OCI-LY1 (cell line): Measurements from ENCODE around the gene ANKRD37.

ENCODE experiments used
- H2AFZ ChIP-seq: fragments of 200-600 bp; sonication (generic), shearing (Covaris generic); 2 replicates; pipeline ENCODE4 v1.6.0; 2014; ENCODE audit warnings: antibody characterized with exemption, mild to moderate bottlenecking, low read length
- H3F3A ChIP-seq: fragments of 200-600 bp; sonication (generic), shearing (Covaris generic); 2 replicates; pipeline ENCODE4 v1.6.0; 2014; ENCODE audit warnings: mild to moderate bottlenecking, antibody characterized with exemption, low read length, moderate library complexity; ENCODE audit not compliant: insufficient read depth
- H3K27ac ChIP-seq: fragments of 200-600 bp; sonication (generic); 2 replicates; pipeline ENCODE4 v1.5.1; 2014; ENCODE audit warnings: low read length, mixed run types, mild to moderate bottlenecking, low read depth; ENCODE audit not compliant: poor library complexity, severe bottlenecking
- H3K27me3 ChIP-seq: fragments of 200-600 bp; sonication (generic); 2 replicates; pipeline ENCODE4 v1.6.0; 2014; ENCODE audit warnings: antibody characterized with exemption, mild to moderate bottlenecking, low read length, moderate library complexity; ENCODE audit not compliant: insufficient read depth
- H3K36me3 ChIP-seq: fragments of 200-600 bp; sonication (generic); 2 replicates; pipeline ENCODE4 v1.6.1; 2014; ENCODE audit warnings: mild to moderate bottlenecking, antibody characterized with exemption, low read length, moderate library complexity, mixed read lengths; ENCODE audit not compliant: insufficient read depth
- H3K4me1 ChIP-seq: fragments of 200-600 bp; sonication (generic); 2 replicates; pipeline ENCODE4 v1.5.1; 2014; ENCODE audit warnings: mild to moderate bottlenecking, low read length, moderate library complexity; ENCODE audit not compliant: insufficient read depth, severe bottlenecking
- H3K4me2 ChIP-seq: fragments of 200-600 bp; sonication (generic), shearing (Covaris generic); 2 replicates; pipeline ENCODE4 v1.6.1; 2014; ENCODE audit warnings: low read length
- H3K4me3 ChIP-seq: fragments of 200-600 bp; sonication (generic); 2 replicates; pipeline ENCODE4 v1.5.1; 2014; ENCODE audit warnings: low read length, low read depth, mild to moderate bottlenecking, mixed read lengths; ENCODE audit not compliant: poor library complexity, severe bottlenecking
- H3K79me2 ChIP-seq: fragments of 200-600 bp; shearing (Covaris generic); 2 replicates; pipeline ENCODE4 v1.6.1; 2016; ENCODE audit warnings: mixed run types, low read length, mixed read lengths; ENCODE audit not compliant: insufficient read depth
- H3K9ac ChIP-seq: fragments of 200-600 bp; sonication (generic), shearing (Covaris generic); 2 replicates; pipeline ENCODE4 v1.6.1; 2014; ENCODE audit warnings: mild to moderate bottlenecking, low read length, mixed read lengths
- H3K9me2 ChIP-seq: fragments of 200-600 bp; sonication (generic), shearing (Covaris generic); 2 replicates; pipeline ENCODE4 v1.6.1; 2014; ENCODE audit warnings: low read depth, mild to moderate bottlenecking, low read length, mixed read lengths
- H3K9me3 ChIP-seq: fragments of 200-600 bp; shearing (Covaris generic); 2 replicates; pipeline ENCODE4 v1.6.1; 2014; ENCODE audit warnings: low read length, mixed read lengths
- H4K20me1 ChIP-seq: fragments of 200-600 bp; sonication (generic), shearing (Covaris generic); 2 replicates; pipeline ENCODE4 v1.6.0; 2016; ENCODE audit warnings: mild to moderate bottlenecking, low read length; ENCODE audit not compliant: insufficient read depth
- EZH2 ChIP-seq: fragments of 200-600 bp; sonication (generic), shearing (Covaris generic); IDR thresholded peaks from 2 replicates; pipeline ENCODE4 v1.8.0; 2017; ENCODE audit warnings: borderline replicate concordance, mixed run types, mild to moderate bottlenecking, antibody characterized with exemption, low read length, moderate library complexity, mixed read lengths
- TF ChIP-seq, protein P1 (sequence below): fragments of 200-600 bp; sonication (generic), shearing (Covaris generic); IDR thresholded peaks from 2 replicates; pipeline ENCODE4 v1.5.1; 2017; ENCODE audit warnings: mild to moderate bottlenecking, antibody characterized with exemption, low read length, moderate library complexity, mixed read lengths

Gene ANKRD37

GRCh38 chr4:185445209-185445608 lies 48.6 kb downstream of the ANKRD37 start:
- Histone ChIP-seq H3F3A (no peaks in the 10 kb centered on the region; the same call in 1 of the 2 replicates), H3K4me1 (no peaks in the 10 kb centered on the region), H3K4me2 (no peak overlapping the region), H3K36me3 (no peaks in the 10 kb centered on the region), H3K27ac (no peak overlapping the region), H3K4me3 (no peak overlapping the region), H3K9me2 (no peaks in the 10 kb centered on the region), H3K9ac (no peak overlapping the region), H3K27me3 (no peaks in the 10 kb centered on the region), H2AFZ (no peak overlapping the region), H3K9me3 (no peaks in the 10 kb centered on the region), H3K79me2 (no peaks in the 10 kb centered on the region), H4K20me1 (no peaks in the 10 kb centered on the region)
- TF ChIP-seq, protein P1, sequence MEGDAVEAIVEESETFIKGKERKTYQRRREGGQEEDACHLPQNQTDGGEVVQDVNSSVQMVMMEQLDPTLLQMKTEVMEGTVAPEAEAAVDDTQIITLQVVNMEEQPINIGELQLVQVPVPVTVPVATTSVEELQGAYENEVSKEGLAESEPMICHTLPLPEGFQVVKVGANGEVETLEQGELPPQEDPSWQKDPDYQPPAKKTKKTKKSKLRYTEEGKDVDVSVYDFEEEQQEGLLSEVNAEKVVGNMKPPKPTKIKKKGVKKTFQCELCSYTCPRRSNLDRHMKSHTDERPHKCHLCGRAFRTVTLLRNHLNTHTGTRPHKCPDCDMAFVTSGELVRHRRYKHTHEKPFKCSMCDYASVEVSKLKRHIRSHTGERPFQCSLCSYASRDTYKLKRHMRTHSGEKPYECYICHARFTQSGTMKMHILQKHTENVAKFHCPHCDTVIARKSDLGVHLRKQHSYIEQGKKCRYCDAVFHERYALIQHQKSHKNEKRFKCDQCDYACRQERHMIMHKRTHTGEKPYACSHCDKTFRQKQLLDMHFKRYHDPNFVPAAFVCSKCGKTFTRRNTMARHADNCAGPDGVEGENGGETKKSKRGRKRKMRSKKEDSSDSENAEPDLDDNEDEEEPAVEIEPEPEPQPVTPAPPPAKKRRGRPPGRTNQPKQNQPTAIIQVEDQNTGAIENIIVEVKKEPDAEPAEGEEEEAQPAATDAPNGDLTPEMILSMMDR = no peak
- no peak for TF ChIP-seq EZH2
